HG02981 (cell line): ENCODE measurements around the gene MXRA7.
"Not testable (repeated sequence)": the region's sequence is repeated elsewhere in the genome, so short reads cannot be mapped to it uniquely, and the experiment has no call there.

Experiments
- ATAC-seq: cut with Tn5 transposase; IDR thresholded peaks from one replicate; pipeline ENCODE4 v1.9.1; 2021; ENCODE audit warnings: mild to moderate bottlenecking, moderate library complexity; ENCODE audit not compliant: unreplicated experiment

MXRA7 gene

DNA sequence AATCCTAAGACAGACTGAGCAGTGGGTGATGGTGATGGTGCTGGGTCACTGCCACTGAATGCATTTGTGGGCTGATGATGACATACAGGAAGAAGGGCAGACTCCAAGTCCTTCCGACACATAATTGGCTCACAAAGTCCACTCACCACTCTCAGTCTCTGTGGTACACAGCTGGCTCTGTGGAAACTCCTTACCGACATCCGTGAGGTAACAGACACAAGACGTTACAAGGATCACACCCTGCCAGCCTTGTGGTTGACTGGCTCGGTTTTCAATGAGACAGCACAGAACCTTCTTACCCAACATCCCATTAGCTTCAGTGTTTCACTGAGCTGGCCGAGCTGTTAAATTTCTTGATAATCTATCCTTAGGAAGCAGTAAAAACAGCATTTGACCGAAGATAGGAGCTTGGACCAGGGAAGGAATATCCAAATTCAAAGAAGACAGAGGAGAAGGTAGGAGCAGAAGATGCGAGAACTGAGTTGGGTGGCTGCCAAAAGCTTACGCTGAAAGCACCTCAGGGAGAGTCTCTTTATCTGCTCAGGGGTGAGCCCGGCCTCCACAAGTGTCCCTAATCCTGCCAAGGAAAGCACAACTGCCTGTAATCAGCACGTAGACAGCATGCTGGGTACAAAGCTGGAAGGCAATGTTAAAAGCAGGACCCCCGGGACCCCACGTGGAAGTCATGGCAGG, 5.5 kb upstream of the MXRA7 start:
- ATAC-seq, result no peak

DNA sequence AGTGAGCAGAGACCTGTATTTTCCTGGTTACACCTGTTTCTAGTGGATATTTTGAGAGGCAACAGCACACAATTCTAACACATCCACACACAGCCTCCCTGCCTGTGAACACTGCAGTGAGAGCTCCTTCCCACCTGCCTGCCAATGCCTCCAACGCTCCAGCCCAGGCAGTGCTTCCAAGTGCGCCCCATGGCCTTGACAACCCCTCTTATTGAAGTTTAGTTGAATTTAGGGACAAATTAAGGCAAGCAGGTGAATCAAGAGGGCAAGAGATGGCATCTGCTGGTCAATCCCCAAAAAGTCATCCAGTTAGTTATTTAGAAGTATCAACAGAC, 4.7 kb upstream of the MXRA7 start:
- no peak for ATAC-seq

DNA sequence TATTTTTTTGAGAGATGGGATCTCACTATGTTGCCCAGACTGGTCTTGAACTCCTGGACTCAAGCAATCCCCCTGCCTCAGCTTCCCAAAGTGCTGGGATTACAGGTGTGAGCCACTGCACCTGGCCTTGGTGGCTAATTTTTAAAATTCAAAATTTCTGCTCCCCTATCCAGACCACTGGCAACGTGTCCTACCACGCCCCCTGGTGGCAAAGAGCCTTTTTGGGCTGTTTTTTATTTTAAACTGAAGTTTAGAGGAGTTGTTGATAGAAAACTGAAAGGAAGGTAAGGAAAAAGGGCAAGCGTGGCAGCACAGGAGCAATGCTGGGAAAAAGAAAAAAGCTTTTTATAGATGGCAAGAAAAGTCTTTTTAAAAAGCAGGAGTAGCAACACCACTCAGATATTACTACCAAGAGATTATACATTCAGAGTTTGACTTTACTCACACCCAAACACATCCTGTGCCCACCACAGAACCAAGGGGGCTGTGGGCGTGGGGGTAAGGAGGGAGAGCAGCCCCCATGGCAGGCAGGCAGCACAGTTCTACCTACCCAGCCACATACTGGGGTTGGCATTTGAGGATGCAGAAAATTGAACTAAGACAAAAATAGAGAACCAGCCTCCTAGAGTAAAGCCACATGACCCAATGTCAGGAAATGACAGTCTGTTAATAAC, 4.2 kb upstream of the MXRA7 start:
- no peak for ATAC-seq

DNA sequence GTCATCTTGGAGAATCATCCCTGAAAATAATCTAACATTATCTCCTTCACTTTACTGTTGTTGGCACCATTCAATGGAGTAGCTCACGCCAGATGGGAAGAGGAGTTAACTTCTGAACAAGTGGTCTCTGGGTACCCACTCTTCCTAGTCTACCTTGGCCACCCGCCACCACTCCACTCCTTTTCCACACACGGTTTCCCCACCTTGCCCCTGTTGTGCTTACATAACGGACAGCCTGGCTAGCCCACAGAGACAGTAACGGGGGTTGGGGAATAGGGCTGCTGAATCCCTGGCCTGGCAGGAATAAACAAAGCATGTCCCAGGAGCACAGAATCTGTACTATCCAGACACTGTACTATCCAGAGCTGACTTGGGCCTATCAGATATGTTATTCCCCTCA, 3.6 kb upstream of the MXRA7 start:
- no peak for ATAC-seq

DNA sequence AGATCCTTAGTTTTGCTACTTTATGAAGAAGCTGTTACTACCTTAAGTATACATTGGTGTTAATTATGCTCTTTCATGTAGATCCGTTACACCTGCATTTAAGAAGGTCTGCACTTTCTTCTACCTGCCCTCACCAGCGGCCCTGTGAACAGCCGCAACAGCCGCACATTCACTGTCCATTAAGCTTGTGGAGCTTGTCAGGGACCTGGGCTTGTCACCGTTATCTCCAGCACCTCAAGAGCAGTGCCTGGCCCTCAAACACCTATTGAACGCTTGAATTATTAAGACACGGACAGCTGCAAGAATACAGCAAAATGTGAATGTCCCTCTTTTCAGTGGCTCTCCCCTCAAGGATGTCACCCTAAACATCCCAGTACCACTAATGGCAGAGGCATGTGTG, 3.0 kb upstream of the MXRA7 start:
- ATAC-seq, result no peak

DNA sequence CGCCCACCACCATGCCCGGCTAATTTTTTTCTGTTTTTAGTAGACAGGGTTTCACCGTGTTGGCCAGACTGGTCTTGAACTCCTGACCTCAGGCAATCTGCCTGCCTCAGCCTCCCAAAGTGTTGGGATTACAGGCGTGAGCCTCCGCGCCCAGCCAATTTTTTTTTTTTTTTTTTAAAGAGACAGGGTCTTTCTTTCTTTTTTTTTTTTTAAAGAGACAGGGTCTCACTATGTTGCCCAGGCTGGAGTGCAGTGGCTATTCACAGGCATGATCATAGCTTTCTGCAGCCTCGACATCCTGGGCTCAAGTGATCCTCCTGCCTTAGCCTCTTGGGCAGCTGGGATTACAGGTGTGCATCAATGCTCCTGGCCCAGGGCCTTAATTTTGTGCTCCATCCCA, 1.6 kb upstream of the MXRA7 start:
- ATAC-seq, result not testable (repeated sequence)

DNA sequence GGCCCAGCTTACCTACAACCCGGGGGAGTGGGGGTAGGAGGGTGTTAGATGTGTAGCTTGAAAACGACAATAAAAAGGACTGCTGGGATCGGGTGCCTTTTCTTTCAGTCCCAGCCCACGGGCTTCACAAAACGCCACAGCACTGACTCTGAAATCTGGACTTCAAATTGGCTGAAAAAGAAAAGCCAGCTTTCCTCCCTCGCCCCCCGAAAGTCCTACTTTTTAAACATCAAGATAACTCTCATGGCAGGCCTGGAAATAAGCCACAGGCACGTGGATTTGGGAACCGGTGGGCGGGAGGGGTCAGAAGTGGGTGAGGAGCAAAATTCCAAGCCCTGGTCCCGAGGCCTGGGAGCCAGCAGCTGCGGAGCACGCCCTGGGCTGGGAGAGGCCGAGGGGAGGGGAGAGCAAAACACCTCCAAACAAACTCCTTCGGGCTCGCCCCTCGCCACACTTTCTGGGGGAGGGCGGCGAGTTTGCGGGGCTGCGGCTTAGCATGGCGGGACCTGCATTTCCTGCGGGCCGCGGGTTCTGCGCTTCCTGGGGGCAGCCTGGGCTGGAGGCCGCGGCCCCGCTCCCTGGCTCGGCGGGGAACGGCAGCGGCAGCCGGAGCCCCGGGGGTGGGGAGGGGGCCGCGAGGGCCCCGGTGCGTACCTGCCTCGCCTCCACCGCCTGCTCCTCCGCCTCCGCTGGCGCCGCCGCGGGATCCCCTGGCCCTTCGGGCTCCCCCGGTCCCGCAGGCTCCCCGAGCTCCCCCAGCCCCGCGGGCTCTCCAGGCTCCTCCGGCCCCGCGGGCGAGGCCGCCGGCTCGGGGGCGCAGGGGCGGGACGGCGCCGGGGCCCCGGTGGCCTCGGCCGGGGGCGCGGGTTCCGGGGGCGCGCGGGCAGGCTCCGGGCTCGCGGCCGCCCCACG, 558 bp downstream of the MXRA7 start:
- ATAC-seq, result not testable (repeated sequence)

DNA sequence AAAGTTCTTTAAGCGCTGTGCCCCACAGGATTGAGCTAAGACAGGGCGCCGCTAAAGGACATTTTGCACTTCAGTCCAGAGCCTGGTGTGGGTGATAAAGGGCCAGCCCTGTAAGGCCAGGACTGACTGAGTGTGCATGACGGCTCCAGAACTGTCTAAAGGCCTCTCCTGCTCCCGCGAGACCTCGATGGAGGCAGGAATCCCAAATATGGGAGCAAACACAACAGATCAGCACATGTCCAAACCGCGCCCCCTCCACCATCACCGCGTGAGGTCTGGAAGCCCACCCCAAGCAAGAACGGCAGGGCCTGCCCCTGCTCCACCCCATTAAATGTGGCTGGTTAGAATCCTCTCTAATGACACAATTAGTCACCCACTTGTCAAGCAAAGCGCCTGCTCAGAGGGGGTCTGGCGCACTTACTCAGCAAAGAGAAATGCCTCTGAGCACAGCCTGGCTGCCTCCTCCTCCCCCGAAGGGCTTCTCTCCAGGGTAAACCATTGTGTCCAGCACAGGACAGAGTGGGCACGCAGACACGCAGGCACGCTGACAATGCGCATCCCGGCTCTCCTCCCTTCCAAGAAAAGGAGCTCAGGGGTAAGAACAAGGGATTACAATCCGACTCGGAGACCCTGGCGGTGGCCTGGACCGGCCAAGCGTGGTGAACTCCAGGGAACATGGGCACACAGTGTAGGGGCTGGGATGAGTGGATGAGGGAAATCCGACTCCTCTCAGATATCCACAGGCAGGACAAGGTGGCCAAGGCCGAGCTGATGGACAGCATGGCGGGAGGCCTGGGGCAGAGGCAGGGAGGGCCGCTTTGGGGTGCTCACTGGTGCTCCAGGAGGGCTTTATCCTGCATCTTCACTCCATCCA, 1.5 kb downstream of the MXRA7 start:
- ATAC-seq, result no peak

DNA sequence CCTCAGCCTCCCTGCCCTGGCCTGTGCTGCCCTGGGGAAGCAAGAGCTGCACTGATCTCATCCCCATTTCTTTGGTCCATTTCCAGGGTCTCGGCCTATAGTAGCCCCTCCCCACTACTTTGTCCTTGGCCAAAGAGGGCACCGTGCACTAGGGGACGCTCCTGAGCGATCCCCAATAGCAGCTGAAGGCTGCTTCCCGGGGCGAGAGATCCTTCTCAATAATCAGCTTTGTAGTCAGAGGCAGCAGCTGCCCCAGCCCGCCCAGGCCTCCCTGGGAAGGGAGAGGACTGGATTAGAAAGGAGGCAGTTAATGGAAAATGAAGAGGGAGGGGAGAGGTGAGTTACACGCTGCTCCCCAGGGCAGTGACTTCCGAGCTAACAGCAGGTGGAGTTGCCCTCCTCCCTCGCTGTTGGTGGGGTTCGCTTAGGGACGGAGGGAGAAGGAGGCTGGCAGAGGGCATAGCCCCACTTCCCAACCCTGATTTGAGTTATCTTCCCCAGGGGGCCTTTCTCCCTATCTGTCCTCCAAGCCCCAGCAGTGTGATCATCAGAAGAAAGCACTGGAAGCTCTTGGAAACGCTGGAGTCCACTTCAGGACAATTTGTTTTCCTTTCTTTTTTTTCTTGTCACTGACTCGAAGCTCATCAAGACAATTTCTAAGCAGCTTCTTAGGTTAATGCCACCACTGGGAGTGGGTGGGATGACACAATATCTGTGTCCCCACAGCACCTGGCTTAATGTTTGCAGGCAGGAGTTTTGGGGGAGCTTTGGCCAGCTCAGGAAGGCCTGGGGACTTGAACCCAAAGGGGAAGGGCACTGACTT, 2.6 kb downstream of the MXRA7 start:
- no peak for ATAC-seq

DNA sequence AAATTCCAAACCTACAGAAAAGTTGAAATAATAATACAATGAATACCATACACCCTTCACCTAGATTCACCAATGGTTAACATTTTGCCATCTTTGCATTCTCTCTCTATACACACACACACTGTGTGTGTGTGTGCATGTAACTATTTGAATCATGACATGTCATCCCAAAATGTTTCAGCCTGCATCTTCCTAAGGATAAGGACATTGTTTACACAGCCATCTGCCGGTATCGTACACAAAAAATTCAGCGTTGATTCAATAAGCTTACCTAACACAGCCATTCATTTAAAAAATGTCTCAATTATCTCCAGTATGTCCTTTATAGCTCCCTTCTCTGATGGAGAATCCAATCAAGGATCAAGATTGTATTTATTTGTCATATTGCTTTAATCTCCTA, 3.9 kb downstream of the MXRA7 start:
- ATAC-seq, result no peak

DNA sequence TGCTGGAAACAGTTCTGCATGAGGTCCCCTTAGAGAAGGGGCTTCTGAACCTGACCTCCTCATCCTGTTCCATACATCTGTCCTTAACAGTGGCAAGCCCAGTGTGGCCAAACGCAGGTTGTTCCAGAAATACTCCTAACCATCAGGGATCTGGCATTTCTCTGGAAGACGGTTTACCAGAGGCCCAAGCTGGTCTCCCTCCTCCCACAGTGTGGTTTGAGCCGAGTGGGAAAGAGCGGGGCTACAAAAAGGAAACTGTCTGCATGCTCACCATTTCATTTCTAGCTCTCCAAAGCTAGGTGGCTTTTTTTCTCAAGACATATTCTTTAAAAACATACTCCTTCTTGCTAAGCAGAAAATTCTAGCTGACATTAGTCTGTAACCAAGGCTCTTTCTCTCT, 6.0 kb downstream of the MXRA7 start:
- no peak for ATAC-seq

DNA sequence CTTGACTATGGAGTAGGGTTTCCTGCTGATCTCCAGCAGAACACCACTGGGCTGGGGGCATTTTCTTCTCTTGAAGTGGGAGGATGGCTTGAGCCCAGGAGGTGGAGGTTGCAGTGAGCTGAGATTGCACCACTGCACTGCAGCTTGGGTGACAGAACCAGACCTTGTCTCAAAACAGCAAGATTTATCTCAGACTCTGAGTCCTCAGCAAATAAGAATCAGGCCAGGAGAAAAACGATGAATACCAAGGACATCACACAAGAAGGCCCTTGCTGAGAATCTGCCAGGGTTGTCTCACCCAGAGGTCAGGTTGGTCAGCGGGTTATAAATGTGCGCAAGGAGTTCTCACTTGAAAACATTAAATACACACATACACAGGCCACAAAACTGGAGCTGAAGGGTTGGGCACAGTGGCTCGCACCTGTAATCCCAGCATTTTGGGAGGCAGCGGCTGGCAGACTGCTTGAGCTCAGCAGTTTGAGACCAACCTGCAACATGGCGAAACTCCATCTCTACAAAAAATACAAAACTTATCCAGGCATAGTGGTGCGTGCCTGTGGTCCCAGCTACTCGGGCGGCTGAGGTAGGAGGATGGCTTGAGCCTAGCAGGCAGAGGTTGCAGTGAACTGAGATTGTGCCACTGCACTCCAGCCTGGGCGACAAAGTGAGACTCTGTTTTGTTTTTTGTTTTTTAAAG, 7.7 kb downstream of the MXRA7 start:
- no peak for ATAC-seq

DNA sequence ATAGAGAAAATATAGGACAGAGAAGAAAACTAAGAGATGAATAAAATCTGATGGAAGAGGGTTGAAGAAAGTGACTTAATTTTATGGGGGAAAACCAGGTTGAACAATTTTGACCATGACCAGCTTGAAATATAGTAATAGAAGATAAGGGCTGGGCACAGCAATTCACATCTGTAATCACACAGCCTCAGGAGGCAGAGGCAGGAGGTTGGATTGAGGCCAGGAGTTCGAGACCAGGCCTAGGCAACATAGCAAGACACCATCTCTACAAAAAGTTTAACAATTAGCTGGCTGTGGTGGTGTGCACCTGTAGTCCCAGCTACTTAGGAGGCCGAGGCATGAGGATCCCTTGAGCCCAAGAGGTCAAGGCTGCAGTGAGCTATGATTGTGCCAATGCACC, 8.7 kb downstream of the MXRA7 start:
- ATAC-seq, result no peak

DNA sequence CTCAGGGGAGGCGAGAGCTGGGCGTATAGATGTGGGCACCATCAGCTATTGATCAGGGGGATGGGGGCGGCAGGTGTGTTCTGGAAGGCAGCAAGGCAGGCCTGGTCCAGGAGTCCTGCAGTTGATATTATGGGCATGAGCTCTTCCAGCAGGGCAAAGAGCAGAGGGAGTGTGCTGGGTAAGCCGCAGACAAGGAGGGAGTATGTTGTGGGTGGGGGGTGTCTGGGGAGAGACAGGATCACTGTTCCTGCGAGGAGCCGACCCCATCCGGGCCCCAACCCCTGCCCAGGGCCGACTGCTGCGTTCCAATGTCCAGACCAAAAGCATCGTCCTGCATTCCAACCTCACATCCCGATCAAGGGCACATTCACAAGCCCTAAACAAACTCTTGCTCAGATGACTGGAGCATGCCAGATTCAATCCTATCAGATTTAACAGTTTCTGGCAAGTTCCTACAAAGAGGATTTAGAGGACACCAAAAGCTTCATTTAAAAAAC, 9.2 kb downstream of the MXRA7 start:
- no peak for ATAC-seq

DNA sequence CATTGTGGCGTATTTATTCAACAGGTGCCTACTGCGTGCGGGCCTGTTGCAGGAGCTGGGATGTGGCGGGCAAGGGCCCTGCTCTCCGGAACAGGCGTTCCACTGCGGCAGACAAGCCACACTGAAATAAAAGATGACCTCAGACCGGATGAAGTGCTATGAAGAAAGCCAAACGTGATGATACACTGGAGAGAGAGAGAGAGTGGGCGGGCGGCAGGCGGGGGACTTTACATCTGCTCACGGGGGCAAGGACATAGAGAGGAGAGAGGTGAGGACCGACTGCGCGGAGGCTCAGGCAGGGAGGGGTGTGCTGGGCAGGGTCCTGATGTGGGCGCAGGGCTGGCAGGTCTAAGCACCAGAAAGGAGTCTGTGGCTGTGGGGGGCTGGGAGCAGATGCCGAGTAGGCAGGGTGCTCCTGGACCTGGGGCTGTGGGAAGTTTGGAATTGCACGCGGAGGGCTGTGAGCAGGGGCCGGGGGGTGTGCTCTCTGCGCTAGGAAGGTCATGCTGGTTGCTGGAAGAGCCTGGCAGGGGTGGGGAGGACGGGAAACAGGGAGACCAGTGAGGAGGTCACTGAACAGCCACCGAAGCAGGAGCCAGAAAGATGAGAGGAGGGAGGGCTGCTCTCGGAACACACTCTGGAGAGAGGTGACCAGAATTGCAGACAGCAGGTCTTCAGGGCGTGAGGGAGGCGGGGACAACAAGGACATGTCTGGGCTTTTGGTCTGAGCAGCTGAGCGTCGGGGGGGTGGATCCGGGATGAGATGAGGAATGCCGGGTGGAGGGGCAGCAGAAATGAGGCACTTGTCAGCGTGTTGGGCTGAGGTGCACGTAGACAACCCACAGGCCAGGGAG, 9.9 kb downstream of the MXRA7 start:
- ATAC-seq, result no peak

DNA sequence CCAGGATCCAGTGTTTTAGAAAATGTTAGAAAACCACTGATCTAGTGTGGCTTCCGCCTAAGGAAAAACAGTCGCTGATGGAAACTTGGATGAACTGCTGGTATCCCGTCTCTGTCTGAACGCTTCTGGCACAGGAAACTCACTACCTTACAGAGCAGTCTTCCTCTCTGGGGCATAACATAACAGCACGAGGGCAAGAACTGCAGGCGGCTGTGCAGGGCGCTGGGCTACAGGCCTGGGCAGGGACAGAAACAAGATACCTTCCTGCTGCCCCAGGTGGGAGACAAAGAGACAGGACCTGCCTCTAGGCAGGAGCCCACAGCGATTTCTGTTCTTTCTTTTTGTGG, 10.5 kb downstream of the MXRA7 start:
- no peak for ATAC-seq

DNA sequence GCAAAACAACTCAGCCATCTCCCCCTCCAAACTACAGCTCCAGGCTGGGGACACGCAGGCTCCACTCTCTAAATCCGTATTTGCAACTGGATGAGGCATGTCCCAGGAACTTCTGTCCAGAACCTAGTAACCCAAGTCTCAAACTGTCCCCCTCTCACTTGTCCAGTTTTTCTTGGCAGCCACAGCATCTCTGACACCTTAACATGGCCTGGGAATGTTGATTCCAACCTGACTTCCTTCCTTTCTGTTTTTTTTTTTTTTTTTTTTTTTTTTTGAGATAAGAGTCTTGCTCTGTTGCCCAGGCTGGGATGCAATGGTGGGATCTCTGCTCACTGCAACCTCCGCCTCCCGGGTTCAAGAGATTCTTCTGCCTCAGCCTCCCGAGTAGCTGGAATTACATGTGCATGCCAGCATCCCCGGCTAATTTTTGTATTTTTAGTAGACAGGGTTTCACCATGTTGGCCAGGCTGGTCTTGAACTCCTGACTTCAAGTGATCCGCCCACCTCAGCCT, 12.2 kb downstream of the MXRA7 start:
- not testable (repeated sequence) for ATAC-seq
